Stimulated activated CD4-positive, alpha-beta T cell treated with anti-CD3 and anti-CD28 coated beads, Interleukin-1b, Interleukin-23, amount 100 ng/mL, for 48 hours (primary cell): ENCODE results near the gene LRRC23.
"Not testable (repeated sequence)": the region's sequence is repeated elsewhere in the genome, so short reads cannot be mapped to it uniquely, and the experiment has no call there.

Experiments used
- DNase-seq: peaks from one replicate; pipeline ENCODE4 v3.0.0-alpha.2; 2020

The LRRC23 gene

GRCh38 chr12:6903722-6904121 is 900 bp upstream of the LRRC23 start:
- DNase-seq, result no peak

GRCh38 chr12:6905414-6906040 is 905 bp downstream of the LRRC23 start:
- no peak for DNase-seq

- not testable (repeated sequence) for DNase-seq
Observed at GRCh38 chr12:6908141-6908540, 3.5 kb downstream of the LRRC23 start.

GRCh38 chr12:6909421-6910145 is 5.0 kb downstream of the LRRC23 start:
- no peak for DNase-seq

GRCh38 chr12:6912164-6912935 is 7.7 kb downstream of the LRRC23 start:
- no peak for DNase-seq

- DNase-seq, result peak; percentile 82
Observed at GRCh38 chr12:6914246-6914946, 9.8 kb downstream of the LRRC23 start, which contains the start of gene ENO2. TSS of gene ENO2 (plus strand) at chr12:6914580. CDS start at chr12:6915833, 1,253 bp downstream.

- DNase-seq, result no peak
Observed at GRCh38 chr12:6914947-6915788, 10.5 kb downstream of the LRRC23 start.

- DNase-seq, result no peak
Observed at GRCh38 chr12:6915789-6916285, 11.2 kb downstream of the LRRC23 start.

GRCh38 chr12:6916426-6917200 is 12.0 kb downstream of the LRRC23 start:
- DNase-seq, result no peak

- no peak for DNase-seq
Observed at GRCh38 chr12:6917491-6918231, 13.0 kb downstream of the LRRC23 start.

GRCh38 chr12:6919588-6919987 is 15.0 kb downstream of the LRRC23 start:
- no peak for DNase-seq

- DNase-seq, result no peak
Observed at GRCh38 chr12:6921539-6921938, 16.9 kb downstream of the LRRC23 start.

- DNase-seq, result no peak
Observed at GRCh38 chr12:6921996-6922946, 17.6 kb downstream of the LRRC23 start.

- DNase-seq, result no peak
Observed at GRCh38 chr12:6923003-6923732, 18.5 kb downstream of the LRRC23 start.

- no peak for DNase-seq
Observed at GRCh38 chr12:6923851-6924250, 19.2 kb downstream of the LRRC23 start.

GRCh38 chr12:6925239-6925539 is 20.6 kb downstream of the LRRC23 start:
- no peak for DNase-seq

GRCh38 chr12:6925540-6926279 is 21.1 kb downstream of the LRRC23 start:
- no peak for DNase-seq
